ENCODE measurements around the gene NINL. TPM values are rescaled to one million over a fixed set of nuclear protein-coding genes. Genes with fewer than 3 reads are reported as not detected.
A peak's percentile ranks its signal among the peaks of the same experiment; 100 is the strongest.
"Not testable (repeated sequence)": the region's sequence is repeated elsewhere in the genome, so short reads cannot be mapped to it uniquely, and the experiment has no call there.

The NINL gene
- 10 to 100 TPM in 1 of 6 experiments, 1 to 10 TPM in 5; 3.6 to 16.0 (median 7.1) TPM for total RNA-seq
- long read RNA-seq, partial matches to known transcripts, result 1 of 1 reads
- long read RNA-seq, other reads (novel, unspliced or antisense), result 0 of 1 reads

- 26% methylated on average over 6 of the region's 108 CpGs for WGBS (ENCODE audit: insufficient coverage, low coverage, low lambda C conversion rate, missing lambda C conversion rate)
- H3K36me3 ChIP-seq, result no peaks in the 10 kb centered on the region
Measured at GRCh38 chr20:25584905-25585704, at the start of gene NINL. TSS of gene NINL (minus strand) at chr20:25585531. CDS start at chr20:25526587, 58,944 bp downstream.

GRCh38 chr20:25632940-25633790 lies 47.8 kb upstream of the NINL start:
- no peak overlapping the region for H3K27ac ChIP-seq
- WGBS (ENCODE audit: insufficient coverage, low coverage, low lambda C conversion rate, missing lambda C conversion rate), result 77% methylated on average over 5 of the region's 5 CpGs
- H3K4me3 ChIP-seq, result no peak overlapping the region
- H3K9me3 ChIP-seq, result no peaks in the 10 kb centered on the region
- intact Hi-C loops (cut with DNase I), result no loop called here
- H3K27me3 ChIP-seq, result no peaks in the 10 kb centered on the region
- H3K36me3 ChIP-seq, result peaks cover 0 to 3% (median 0%) of the 10 kb centered on the region in 4 donors
- DNase-seq (no peak), ATAC-seq (no peak)
- no peaks in the 10 kb centered on the region for H3K4me1 ChIP-seq
- no peak for TF ChIP-seq CTCF (IDR thresholded peaks at IDR 0.05)
- no peak for TF ChIP-seq POLR2A (IDR thresholded peaks at IDR 0.05)

More at GRCh38 chr20:25584905-25585704, at the start of gene NINL:
- Histone ChIP-seq H3K9me3 (no peaks in the 10 kb centered on the region), H3K4me1 (peaks cover 0 to 2% (median 0%) of the 10 kb centered on the region in 4 donors), H3K27me3 (no peaks in the 10 kb centered on the region), H3K27ac (peak within 1 kb of the TSS in 2 of 3 donors; percentile 24 to 34), H3K4me3 (peak within 1 kb of the TSS; percentile 64 to 78 (median 71))
- DNase-seq, result peak; percentile 55 to 74 (median 69)
- TF ChIP-seq CTCF (IDR thresholded peaks at IDR 0.05), result no peak
- TF ChIP-seq POLR2A (IDR thresholded peaks at IDR 0.05), result peak; percentile 84
- ATAC-seq, result peak; percentile 91 to 94 (median 93)
- intact Hi-C loops (cut with DNase I), result no loop called here

- H3K4me3 ChIP-seq; H3K4me1 ChIP-seq; H3K27ac ChIP-seq; DNase-seq; ATAC-seq; H3K27me3 ChIP-seq; H3K36me3 ChIP-seq; H3K9me3 ChIP-seq; intact Hi-C loops (cut with DNase I): not testable (repeated sequence)
- WGBS (ENCODE audit: insufficient coverage, low coverage, low lambda C conversion rate, missing lambda C conversion rate), result 88% methylated on average over 2 of the region's 2 CpGs
Measured at GRCh38 chr20:25630615-25631014, 45.3 kb upstream of the NINL start.

- H3K36me3 ChIP-seq, result no peaks in the 10 kb centered on the region
- ATAC-seq, result no peak
- H3K27me3 ChIP-seq, result no peaks in the 10 kb centered on the region
- no peak overlapping the region for H3K4me3 ChIP-seq
- no peak overlapping the region for H3K27ac ChIP-seq
- H3K4me1 ChIP-seq, result no peaks in the 10 kb centered on the region
- 83% methylated on average over 7 of the region's 8 CpGs for WGBS (ENCODE audit: insufficient coverage, low coverage, low lambda C conversion rate, missing lambda C conversion rate)
- no peak for TF ChIP-seq CTCF (IDR thresholded peaks at IDR 0.05)
- no peak for TF ChIP-seq POLR2A (IDR thresholded peaks at IDR 0.05)
- DNase-seq, result no peak
- intact Hi-C loops (cut with DNase I), result no loop called here
- no peaks in the 10 kb centered on the region for H3K9me3 ChIP-seq
Measured at GRCh38 chr20:25629816-25630499, 44.6 kb upstream of the NINL start.

All from right lobe of liver (tissue), 6 donors.